22Rv1 (cell line): ENCODE measurements around the gene FRAS1.

Source experiments
- H3K27ac ChIP-seq: fragments of 450-650 bp; 2 replicates; pipeline ENCODE4 v1.5.1; 2017
- ZFX ChIP-seq: fragments of 450-650 bp; IDR thresholded peaks from 2 replicates; pipeline ENCODE4 v1.6.1; 2017; ENCODE audit warnings: antibody characterized with exemption, borderline replicate concordance
- TF ChIP-seq, protein P1 (sequence below): fragments of 450-650 bp; IDR thresholded peaks from 2 replicates; pipeline ENCODE4 v1.5.1; 2017; ENCODE audit warnings: mild to moderate bottlenecking

FRAS1 gene

DNA sequence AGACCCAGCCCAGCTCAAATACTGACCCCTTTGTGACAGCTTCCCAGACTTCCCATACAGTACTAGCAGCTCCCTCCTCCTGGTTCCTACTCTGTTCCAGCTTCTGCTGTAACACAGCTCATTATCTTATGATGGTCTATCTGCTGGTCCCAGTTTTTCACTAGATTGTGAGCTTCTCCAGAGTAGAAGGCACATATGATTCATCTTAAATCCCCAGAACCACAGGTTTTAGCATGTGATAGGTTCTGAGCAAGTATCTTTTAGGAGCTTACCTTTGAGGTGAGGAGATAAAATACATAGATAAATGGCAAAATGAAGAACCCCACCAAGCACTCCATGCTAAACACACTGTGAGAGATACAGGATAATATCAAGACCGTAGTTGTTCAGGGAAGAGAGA, 466.9 kb downstream of the FRAS1 start:
- H3K27ac ChIP-seq: no peak overlapping the region
- TF ChIP-seq, protein P1, sequence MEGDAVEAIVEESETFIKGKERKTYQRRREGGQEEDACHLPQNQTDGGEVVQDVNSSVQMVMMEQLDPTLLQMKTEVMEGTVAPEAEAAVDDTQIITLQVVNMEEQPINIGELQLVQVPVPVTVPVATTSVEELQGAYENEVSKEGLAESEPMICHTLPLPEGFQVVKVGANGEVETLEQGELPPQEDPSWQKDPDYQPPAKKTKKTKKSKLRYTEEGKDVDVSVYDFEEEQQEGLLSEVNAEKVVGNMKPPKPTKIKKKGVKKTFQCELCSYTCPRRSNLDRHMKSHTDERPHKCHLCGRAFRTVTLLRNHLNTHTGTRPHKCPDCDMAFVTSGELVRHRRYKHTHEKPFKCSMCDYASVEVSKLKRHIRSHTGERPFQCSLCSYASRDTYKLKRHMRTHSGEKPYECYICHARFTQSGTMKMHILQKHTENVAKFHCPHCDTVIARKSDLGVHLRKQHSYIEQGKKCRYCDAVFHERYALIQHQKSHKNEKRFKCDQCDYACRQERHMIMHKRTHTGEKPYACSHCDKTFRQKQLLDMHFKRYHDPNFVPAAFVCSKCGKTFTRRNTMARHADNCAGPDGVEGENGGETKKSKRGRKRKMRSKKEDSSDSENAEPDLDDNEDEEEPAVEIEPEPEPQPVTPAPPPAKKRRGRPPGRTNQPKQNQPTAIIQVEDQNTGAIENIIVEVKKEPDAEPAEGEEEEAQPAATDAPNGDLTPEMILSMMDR: no peak
- TF ChIP-seq ZFX: no peak

- H3K27ac ChIP-seq: no peak overlapping the region
- TF ChIP-seq ZFX: no peak
- TF ChIP-seq, protein P1: no peak
Measured at GRCh38 chr4:78525559-78525958, 468.4 kb downstream of the FRAS1 start.

- H3K27ac ChIP-seq: no peak overlapping the region
- no peak for TF ChIP-seq ZFX
- TF ChIP-seq, protein P1: no peak
Measured at GRCh38 chr4:78527103-78527502, 470.0 kb downstream of the FRAS1 start.

GRCh38 chr4:78527555-78527954, 470.4 kb downstream of the FRAS1 start:
- no peak overlapping the region for H3K27ac ChIP-seq
- TF ChIP-seq, protein P1: no peak
- no peak for TF ChIP-seq ZFX

- no peak for TF ChIP-seq ZFX
- H3K27ac ChIP-seq: no peak overlapping the region
Measured at GRCh38 chr4:78528327-78528726, 471.2 kb downstream of the FRAS1 start.

DNA sequence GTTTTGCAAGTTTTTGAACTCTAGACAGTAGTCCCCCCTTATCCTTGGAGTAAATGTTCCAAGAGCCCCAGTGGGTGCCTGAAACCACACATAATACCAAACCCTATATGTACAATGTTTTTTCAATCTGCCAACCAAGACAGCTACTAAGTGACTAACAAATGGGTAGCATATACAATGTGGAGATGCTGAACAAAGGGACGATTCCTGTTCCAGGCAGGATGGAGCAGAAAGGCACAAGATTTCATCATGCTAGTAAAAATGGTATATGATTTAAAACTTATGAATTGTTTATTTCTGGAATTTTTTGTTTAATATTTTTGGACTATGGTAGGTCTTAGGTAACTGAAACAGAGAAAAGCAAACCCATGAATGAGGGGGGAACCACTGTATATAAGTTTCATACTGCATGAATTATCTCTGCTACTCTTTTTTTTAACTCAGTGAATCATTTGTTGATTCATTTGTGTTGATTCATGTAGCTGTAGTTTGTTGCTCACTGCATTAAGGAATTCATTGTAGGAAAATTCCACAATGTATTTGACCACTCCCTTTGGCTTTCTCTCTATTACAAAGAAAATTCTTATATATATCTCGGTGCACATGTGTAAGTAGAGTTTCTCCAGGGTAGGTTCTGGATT, 472.6 kb downstream of the FRAS1 start:
- H3K27ac ChIP-seq: no peak overlapping the region
- no peak for TF ChIP-seq ZFX
- TF ChIP-seq, protein P1: no peak

DNA sequence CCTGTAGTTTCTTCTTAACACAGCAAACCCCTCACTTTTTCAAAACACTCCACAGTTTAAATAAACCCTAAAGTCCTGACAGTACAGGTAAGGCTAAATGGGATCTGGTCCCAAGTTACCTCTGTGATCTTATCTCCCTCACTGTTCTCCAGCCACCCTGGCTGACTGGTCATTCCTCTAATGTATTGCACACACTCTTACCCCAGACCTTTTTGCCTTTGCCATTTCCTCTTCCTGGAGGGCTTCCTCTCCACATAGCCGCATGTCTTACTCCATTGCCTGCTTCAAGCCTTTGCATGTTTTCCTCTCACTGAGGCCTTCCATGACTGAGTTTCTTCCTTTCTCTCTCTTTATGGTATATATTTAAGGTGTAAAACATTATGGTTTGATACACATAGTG, 474.9 kb downstream of the FRAS1 start:
- no peak for TF ChIP-seq ZFX
- TF ChIP-seq, protein P1: no peak
- H3K27ac ChIP-seq: no peak overlapping the region

DNA sequence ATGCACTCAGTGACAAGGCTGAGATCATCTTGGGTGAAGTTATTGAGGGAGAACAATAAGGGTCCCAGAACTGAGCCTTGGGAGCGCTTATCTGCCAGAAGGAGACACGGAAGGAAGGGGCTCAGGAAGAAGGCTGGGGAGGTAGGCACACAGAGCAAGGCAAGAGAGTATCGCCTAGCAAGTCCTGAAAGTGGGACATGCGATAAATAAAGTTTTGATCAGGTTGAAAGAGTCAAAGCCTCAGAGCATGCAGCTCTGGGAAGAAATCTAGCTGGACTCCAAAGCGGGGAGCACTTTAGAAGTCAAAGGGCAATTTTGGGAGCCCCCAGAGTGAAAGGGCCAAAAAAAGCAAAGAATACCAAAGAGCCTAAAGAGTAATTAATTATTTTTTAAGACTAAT, 476.7 kb downstream of the FRAS1 start:
- TF ChIP-seq, protein P1: no peak
- no peak for TF ChIP-seq ZFX
- no peak overlapping the region for H3K27ac ChIP-seq
